Non-pigmented ciliary epithelial cell (primary cell): ENCODE data around the gene TUBB4A.
"Not testable (repeated sequence)": the region's sequence is repeated elsewhere in the genome, so short reads cannot be mapped to it uniquely, and the experiment has no call there.

Source experiments
- DNase-seq: peaks from one replicate; pipeline ENCODE4 v3.0.0-alpha.2; 2010; ENCODE audit warnings: low read depth

Gene TUBB4A

DNA sequence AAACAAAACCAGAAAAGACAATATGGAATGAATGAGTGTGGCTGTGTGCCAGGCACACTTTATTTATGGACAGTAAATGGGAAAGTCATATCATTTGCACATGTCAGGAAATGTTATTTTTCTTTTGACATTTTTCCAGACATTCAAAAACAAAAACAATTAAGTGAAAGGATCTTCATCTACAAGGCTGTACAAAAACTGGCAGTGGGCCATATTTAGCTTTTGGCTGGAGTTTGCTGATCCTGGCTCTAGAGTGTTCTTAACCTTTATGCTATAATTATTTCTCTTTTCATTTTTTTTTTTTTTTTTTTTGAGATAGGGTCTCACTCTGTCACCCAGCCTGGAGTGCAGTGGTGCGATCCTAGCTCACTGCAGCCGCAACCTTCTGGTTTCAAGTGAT is 22.2 kb upstream of the TUBB4A start:
- DNase-seq: no peak

DNA sequence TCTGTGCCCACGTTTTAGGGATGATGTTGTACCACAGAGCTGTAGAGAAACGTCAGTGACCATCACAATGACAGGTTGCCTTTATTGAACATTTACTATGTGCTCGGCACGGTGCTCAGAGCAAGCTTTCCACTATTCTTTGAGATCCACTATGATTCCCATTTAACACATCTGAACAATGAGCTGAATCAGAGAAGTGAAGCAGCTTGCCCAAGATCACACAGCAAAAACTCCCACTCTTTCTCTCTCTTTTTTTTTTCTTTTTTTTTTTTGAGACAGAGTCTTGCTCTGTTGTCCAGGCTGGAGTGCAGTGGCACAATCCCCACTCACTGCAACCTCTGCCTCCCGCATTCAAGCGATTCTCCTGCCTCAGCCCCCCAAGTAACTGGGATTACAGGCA is 20.6 kb upstream of the TUBB4A start:
- DNase-seq: no peak

DNA sequence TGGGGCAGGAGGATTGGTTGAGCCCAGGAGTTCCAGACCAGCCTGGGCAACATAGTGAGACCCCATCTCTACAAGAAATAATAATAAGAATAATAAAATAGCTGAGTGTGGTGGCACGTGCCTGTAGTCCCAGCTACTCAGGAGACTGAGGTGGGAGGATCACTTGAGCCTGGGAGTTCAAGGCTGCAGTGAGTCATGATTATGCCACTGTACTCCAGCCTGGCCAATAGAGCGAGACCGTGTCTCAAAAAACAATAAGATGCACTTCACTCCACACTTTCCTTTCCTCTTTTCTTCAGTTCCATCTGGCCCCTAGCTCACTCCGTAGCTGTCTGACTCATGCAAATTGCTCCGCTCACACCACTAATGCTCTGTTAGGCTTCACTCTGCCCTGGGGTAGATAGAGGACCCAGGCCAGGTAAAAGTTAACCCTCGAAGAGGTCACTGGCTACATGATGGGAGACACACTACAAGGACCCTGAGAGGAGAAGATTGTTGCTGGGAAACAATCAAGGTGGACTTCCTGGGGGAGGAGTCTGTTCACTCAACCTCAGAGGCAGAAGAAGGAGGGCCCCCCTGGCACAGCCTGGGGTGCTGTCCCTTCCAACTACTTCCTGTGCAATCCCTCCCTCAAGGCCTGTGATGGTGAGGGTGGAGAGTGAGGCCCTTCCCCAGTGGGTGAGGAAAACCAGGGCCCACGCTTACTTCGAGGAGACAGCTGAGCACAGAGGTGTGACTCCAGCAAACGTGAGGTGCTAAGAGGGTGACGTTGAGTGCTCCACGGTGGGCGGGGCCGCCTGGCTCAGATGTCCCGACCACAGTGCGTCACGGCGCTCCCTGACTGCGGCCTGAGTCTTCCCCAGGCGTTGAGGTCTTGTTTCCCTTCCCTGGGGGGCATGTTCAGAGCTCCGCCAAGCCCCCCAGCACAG is 19.9 kb upstream of the TUBB4A start:
- no peak for DNase-seq

DNA sequence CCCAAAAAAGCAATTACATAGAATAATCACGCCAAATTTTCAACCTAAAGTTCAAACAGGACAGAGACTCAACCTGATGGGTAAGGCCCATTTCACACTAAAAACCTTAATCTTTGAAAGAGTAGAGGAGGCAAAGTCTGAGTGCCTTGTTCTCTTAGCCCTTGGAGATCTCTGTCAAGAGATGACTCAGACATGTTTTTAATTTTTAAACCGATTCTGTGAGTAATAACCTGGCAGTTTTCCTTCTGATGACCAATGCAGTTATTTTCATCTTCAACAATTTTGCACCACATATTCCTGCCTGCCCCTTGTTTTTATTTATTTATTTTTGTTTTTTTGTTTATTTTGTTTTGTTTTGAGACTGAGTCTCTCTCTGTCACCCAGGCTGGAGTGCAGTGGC is 17.2 kb upstream of the TUBB4A start:
- DNase-seq: no peak

DNA sequence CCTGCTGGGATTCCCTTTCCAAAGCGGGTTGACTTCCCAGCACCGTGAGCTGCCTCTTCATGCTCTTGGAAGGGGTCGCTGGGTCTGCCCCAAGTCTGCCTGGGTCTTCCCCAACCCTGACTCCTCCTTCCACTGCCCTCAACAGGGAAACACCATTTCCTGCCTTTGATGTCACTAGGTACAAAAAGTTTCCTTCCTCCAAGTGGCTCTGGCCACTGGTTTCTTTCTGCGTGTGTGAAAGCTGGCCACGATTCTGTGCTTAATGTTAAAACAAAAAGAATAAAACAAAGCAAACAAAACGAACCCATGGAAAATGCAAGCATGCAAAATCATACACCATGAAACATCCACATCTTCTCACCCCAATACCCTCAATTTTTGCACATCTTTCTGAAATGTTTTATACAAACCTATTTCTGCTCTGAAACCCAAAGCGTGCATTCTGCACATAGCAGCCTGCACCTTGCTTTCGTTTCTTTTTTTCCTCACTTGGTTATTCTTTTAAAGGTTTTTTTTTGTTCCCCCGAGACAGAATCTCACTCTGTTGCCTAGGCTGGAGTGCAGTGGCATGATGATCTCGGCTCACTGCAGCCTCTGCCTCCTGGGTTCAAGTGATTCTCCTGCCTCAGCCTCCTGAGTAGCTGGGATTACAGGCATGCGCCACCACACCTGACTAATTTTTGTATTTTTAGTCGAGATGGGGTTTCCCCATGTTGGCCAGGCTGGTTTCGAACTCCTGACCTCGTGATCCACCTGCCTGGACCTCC is 16.2 kb upstream of the TUBB4A start:
- DNase-seq: no peak

DNA sequence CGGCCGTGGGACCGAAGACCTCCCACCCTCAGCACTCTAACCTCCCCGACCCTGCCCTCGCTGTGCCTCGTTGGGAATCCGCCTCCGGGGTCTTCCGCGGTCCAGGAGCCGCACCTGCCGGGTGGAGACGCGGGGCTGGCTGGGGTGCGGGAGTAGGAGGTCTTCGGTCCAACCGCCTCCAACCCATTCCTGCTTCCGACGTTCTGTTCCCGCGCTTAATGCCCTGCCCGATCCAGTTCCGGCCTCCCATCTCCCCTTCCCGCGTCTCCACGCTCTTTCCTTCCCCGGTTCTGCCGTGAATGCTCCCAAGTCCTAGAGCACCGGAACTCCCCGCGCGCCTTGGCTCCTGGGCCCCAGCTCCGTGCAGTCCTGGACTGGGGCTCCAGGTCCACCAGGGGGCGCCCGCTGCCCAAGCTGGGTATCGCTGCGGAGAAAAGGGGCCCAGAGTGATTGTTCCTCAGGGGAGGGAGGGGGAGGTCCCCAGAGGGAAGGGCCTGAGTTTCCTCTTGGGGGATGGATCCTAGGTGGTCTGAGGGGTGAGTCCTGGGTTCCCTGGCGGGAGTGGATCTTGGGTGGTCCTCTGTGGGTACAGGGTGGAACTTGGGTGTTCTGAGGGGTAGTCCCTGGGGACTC is 14.7 kb upstream of the TUBB4A start:
- DNase-seq: peak; percentile 30

DNA sequence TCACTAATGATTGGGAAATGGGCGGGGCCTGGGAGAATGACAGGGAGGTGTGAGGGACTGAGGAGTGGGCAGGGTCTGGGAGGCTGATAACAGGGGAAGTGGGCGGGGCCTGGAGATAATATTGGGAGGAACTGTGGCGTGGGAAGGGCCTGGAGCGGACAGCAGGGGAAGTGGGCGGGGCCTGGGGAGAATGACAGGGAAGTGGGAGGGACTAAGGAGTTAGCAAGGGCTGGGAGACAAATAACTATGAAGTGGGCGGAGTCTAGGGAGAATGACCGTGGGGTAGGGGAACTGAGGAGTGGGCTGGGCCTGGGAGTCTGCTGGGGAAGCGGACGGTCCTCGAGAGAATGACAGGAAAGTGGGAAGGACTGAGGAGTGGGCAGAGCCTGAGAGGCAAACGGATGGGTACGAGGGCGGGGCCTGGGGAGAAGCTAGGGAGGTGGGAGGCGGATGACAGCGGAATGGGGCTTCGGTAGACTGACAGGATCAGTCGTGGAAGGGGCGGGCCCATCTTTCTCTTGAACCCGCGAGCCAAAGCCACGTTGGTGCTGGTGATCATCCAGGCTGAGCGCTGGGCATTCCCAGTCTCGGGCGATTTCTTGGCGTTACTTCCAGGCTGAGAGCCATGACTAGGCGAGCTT is 14.0 kb upstream of the TUBB4A start:
- DNase-seq: peak; percentile 69

DNA sequence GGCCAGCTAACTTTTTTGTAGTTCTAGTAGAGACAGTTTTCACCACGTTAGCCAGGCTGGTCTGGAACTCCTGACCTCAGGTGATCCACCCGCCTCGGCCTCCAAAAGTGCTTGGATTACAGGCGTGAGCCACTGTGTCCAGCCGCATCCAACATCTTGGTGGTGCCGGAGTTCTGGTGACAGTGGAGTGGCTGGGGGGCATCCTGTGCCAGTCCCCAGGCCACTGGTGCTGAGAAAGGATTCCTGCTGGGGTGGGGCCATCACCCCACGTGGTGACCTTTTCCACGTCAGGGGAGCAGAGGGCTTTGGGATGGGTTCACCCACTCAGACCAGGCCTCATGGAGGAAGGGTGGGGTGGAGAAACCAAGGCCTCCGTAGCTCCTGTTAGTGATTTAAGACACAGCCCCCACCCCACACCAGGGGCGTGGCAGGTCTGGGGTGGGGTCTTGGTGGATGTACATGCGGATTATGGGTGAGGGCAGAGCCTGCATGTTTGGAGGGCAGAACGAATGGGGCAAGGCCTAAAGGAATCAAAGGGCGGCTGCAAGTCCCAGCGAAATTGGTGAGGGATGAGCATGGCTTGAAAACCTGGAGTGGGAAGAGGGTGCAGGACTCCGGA is 12.9 kb upstream of the TUBB4A start:
- no peak for DNase-seq

DNA sequence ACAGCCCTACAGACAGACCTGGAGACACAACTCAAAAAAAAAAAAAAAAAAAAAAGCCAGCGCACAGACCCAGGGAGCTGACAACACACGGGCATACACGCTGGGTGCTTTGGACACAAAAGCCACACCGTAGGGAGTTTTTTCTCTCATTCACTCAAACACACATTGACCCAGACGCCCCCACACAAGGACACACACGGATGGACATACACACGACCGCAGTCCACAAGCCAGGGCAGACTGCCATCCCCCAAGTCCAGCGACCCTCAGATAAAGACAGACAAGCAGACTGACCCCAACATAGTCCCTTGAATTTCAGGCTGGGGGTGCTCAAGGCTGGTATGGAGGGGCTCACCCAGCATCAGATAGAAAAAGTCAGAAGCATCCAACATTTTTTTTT is 12.0 kb upstream of the TUBB4A start:
- DNase-seq: no peak

DNA sequence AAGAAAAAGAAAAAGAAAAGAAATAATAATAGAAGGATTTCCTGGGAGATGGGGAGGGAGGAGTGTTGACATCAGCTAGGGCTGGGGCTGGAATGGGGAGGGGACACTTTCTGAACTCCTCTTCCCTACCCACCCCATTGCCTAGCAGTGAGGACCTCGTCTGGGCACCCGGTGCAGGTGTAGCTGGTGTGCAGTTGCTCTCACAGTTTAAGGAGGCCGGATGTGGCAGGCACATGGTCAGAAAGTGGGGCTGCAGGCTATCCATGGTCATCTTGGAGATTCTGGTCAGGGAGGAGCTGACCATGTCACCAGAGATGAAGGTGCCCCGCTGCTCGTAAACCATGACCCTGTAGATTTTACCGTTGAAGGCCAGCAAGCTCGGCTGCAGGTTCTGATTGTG is 8.5 kb upstream of the TUBB4A start:
- DNase-seq: no peak

DNA sequence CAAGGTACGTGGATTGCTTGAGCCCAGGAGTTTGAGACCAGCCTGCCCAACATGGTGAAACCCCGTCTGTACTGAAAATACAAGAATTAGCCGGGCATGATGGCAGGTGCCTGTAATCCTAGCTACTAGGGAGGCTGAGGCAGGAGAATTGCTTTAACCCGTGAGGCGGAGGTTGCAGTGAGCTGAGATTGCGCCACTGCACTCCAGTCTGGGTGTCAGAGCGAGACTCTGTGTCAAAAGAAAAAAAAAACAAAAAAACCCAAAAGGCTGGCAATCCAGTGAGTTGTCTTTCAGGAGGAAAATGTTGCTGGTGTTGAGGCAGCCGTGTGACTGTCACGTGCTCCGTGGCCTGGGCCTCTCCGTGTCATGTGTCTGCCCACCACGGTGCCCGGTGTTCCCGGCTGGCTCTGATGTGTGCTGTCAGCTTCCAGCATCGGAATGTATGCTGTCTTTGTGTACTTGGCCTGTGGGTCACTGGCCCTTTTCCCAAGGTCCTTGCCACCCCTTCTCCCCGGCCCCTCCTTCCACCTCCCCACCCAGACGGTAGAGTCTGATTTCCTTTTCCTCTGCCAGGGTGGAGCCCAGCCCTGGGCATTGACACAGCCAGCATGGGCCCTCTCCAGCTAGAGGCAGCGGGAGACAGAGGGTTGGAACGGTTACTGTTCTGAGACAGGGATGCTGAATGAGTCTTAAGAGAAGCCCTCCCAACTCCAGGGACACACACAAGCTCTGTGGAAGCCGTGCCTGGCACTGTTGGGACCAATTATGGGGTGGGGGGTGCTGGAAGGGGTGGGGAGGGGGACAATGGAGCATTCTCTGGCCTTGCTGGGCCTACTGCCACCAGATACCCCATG is 7.2 kb upstream of the TUBB4A start:
- no peak for DNase-seq

DNA sequence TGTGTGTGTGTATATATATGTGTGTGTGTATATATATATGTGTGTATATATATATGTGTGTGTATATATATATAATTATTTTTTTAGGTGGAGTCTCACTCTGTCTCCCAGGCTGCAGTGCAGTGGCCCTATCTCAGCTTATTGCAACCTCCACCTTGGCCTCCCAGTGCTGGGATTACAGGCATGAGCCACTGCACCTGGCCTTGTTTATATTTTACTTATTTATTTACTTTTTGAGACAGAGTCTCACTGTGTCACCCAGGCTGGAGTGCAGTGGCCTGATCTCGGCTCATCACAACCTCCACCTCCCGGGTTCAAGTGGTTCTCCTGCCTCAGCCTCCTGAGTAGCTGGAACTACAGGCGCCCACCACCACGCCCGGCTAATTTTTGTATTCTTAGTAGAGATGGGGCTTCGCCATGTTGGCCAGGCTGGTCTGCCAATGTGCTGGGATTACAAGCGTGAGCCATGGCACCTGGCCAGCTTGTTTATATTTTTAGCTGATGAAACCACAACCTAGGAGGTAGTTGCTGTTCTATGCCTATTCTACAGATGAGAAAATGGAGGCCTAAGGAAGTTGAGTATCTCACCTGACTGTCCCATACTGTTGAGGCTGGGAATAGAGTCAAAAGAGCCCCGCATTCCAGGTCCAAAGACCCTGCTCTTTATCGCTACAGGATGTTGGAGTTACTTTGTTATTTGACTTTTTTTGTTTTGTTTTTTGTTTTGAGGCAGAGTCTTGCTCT is 6.1 kb upstream of the TUBB4A start:
- not testable (repeated sequence) for DNase-seq

DNA sequence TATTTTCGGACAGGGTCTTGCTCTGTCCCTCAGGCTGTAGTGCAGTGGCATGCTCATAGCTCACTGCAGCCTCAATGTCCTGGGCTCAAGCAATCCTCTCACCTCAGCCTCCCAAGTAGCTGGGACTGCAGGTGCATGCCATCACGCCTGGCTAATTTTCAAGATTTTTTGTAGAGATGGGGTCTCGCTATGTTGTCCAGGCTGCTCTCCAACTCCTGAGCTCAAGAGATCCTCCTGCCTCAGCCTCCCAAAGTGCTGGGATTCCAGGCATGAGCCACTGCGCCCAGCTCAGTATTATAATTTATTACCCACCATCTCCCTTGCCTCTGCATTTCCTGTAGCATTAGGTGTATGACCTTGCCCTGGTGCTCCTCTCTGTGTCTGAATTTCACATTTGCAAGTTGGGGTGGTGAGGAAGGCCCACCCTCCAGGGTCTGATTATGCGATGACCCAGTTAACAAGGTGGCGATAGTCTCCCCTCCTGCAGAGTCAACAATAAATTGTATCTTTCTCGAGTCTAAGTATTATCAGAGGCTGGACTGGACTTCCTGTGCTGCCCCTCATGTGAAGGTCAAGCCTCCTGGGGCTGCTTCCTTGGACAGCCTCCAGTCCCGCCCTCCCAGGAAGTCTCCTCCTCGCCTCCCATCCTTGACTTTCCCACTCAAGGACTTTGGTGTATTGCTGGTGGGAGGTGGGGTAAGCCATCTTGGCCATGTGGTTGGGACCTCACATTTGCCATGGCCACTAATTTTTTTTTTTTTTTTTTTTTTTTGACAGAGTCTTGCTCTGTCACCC is 1.5 kb upstream of the TUBB4A start:
- DNase-seq: no peak

DNA sequence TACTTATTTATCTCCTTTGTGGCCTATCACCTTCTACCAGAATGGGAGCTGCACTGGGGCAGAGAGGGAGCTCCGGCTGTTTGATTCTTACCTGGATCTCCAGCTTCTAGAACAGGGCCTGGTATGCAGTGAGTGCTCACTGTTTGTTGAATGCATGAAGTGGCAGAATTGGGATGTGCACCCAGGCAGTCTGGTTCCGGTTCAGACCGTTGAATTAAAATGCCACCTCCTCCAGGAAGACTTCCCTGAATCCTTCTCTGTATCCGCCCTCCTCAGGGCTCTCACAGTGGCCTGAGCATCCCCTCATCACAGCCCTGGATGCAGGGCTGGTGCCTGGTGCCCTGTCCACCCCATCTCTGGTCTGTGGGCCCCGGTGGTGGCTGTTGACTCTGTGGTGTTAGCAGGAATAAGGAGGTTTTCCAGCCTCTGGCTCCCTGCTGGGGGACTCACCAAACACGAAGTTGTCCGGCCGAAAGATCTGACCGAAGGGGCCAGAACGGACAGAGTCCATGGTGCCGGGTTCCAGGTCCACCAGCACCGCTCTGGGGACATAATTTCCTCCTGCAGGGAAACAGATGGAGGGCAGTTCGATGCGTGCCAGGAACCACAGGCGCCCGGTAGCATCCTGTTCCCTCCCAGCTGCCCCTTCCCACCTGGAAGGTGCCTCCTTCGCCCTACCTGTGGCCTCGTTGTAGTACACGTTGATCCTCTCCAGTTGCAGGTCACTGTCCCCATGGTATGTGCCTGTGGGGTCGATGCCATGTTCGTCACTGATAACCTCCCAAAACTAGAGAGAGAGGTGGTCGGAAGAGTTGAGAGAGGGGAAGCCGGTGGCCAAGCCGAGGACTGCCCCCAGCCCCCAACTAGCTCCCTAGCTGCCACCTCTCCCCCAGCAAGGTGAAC is 1.0 kb downstream of the TUBB4A start:
- no peak for DNase-seq

DNA sequence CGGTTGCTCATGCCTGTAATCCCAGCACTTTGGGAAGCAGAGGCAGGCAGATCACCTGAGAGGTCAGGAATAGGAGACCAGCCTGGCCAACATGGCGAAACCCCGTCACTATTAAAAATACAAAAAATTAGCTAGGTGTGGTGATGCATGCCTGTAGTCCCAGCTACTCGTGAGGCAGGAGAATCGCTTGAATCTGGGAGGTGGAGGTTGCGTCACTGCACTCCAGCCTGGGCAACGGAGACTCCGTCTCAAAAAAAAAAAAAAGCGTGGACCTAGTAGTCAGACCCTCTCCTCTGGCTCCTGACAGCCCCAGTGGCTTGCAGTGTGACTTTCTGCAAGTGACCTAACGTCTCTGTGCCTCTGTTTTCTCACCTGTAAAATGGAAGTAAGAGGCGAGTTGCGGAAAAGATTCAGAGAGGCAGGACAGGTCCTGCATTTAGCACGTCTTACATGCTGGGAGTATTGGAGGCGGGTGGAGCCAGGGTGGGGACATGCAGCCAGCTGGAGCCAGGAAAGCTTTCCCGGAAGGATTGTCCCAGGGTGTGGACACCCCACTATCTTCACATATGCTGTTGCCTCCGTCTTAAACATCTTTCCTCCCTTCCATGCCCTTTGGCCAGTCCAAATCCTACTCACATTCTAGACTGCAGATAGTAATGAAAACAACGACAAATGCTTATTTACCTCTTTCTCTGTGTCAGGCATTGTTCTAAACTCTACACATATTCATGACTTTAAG is 2.9 kb downstream of the TUBB4A start:
- no peak for DNase-seq

DNA sequence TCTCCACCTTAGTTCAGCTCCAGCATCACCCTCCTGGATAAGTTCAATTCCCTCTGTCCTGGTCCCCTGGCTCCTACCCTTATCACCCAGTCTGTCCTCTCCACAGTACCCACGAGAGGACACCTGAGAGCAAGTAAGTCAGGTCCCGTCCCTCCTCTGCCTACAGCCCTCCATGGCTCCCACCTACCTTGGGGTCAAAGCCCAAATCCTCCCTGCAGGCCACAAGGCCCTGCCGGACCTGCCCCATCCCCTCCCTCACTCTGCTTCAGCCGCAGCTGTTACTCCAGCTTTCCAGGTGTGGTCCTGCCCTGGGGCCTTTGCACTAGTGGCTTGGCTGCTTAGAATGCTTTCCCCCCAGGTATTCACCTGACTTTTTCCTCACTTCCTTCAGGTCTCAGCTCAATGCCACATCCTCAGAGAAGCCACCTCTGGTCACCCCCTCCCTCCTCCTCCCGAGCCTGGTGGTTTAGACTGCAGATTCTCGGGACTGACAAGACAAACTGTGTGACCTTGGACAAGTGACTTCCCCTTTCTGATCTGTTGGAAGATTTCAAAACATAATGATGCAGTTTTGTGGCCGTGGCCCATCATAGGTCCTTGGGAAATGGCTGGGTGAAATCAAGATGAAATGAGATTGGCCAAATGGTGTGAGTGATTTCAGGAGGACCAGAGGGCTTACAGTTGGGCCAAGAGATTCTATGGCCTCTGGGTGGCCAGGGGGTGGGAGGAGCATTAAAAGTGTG is 3.6 kb downstream of the TUBB4A start:
- no peak for DNase-seq

DNA sequence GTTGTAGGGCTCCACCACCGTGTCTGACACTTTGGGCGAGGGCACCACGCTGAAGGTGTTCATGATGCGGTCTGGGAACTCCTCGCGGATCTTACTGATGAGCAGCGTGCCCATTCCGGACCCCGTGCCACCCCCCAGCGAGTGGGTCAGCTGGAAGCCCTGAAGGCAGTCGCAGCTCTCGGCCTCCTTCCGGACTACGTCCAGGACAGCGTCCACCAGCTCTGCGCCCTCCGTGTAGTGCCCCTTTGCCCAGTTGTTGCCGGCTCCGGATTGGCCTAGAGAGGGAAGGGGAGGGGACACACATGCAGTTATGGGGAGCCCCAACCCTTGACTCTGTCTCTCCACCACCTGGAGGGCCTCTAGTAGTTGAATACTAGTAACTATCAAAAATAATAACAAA is 6.2 kb downstream of the TUBB4A start:
- no peak for DNase-seq
